HL-60 (cell line): ENCODE results near the gene TH.

Source experiments
- DNase-seq, 2 experiments: peaks; one replicate each; pipeline ENCODE4 v3.0.0-alpha.2; 2010 to 2020; ENCODE audit warnings: low read depth in 1 of 2, low spot score in 1 of 2
- H3K27ac ChIP-seq: fragments of 250-450 bp; sonication (Bioruptor Pico); replicated peaks from 2 replicates; pipeline ENCODE4 v1.5.1; 2020; ENCODE audit warnings: mild to moderate bottlenecking, moderate library complexity
- H3K27me3 ChIP-seq: fragments of 250-450 bp; sonication (Bioruptor Pico); 2 replicates; pipeline ENCODE4 v1.5.1; 2021; ENCODE audit warnings: mild to moderate bottlenecking, moderate library complexity; ENCODE audit not compliant: insufficient read depth, poor library complexity, severe bottlenecking
- H3K4me3 ChIP-seq: replicated peaks from 2 replicates; pipeline ENCODE4 v1.5.1; 2011; ENCODE audit warnings: mild to moderate bottlenecking, control low read depth, low read length; ENCODE audit not compliant: insufficient read depth
- CTCF ChIP-seq: IDR thresholded peaks from one replicate; pipeline ENCODE4 v1.5.1; 2011; ENCODE audit warnings: low read length, control low read depth, inconsistent platforms; ENCODE audit not compliant: insufficient read depth
- GABPA ChIP-seq: IDR thresholded peaks from 2 replicates; pipeline ENCODE4 v1.6.1; 2012; ENCODE audit warnings: low read depth
- POLR2AphosphoS5 ChIP-seq: IDR thresholded peaks from 2 replicates; pipeline ENCODE4 v1.6.1; 2012; ENCODE audit warnings: low read depth
- REST ChIP-seq: IDR thresholded peaks from 2 replicates; pipeline ENCODE4 v1.6.1; 2012; ENCODE audit warnings: low read depth; ENCODE audit not compliant: insufficient replicate concordance
- SPI1 ChIP-seq: IDR thresholded peaks from 2 replicates; pipeline ENCODE4 v1.6.1; 2012; ENCODE audit warnings: low read depth, mild to moderate bottlenecking, borderline replicate concordance

TH gene

GRCh38 chr11:2185324-2186085, 13.9 kb upstream of the TH start:
- DNase-seq: no peak
- Histone ChIP-seq H3K27ac (no peak overlapping the region), H3K4me3 (no peak overlapping the region), H3K27me3 (peaks cover 17% of the 10 kb centered on the region)
- TF ChIP-seq POLR2AphosphoS5 (no peak), GABPA (no peak), SPI1 (no peak)

GRCh38 chr11:2182692-2183474, 11.3 kb upstream of the TH start:
- H3K27me3 ChIP-seq: peaks cover 17% of the 10 kb centered on the region
- no peak overlapping the region for H3K27ac ChIP-seq
- no peak for DNase-seq
- H3K4me3 ChIP-seq: no peak overlapping the region
- no peak for TF ChIP-seq GABPA
- no peak for TF ChIP-seq CTCF
- TF ChIP-seq POLR2AphosphoS5: no peak
- TF ChIP-seq SPI1: no peak
- TF ChIP-seq REST: no peak

GRCh38 chr11:2182075-2182474, 10.5 kb upstream of the TH start:
- no peak for TF ChIP-seq POLR2AphosphoS5
- TF ChIP-seq SPI1: no peak
- TF ChIP-seq CTCF: no peak
- no peak for TF ChIP-seq GABPA
- TF ChIP-seq REST: no peak
- no peak overlapping the region for H3K4me3 ChIP-seq
- no peak overlapping the region for H3K27ac ChIP-seq
- DNase-seq: no peak
- peaks cover 17% of the 10 kb centered on the region for H3K27me3 ChIP-seq

- Histone ChIP-seq H3K27ac (no peak overlapping the region), H3K27me3 (peaks cover 17% of the 10 kb centered on the region), H3K4me3 (no peak overlapping the region)
- no peak for DNase-seq
- TF ChIP-seq CTCF (no peak), REST (no peak), POLR2AphosphoS5 (no peak), SPI1 (no peak), GABPA (no peak)
Measured at GRCh38 chr11:2180789-2181370, 9.3 kb upstream of the TH start.
